Mesenchymal stem cell (in vitro differentiated cells and primary cell): ENCODE data around the gene FOXN1.
A peak's percentile ranks its signal among the peaks of the same experiment; 100 is the strongest.

ENCODE experiments used
- DNase-seq: peaks from one replicate; pipeline ENCODE4 v3.0.0-alpha.2; 2013
- H2AFZ ChIP-seq: one replicate; pipeline ENCODE4 v1.6.1; 2013; ENCODE audit warnings: low read depth, mild to moderate bottlenecking, control low read depth, inconsistent platforms, low read length, moderate library complexity
- H2AK5ac ChIP-seq: 2 replicates; pipeline ENCODE4 v1.6.1; 2013; ENCODE audit warnings: low read length, moderate library complexity, mild to moderate bottlenecking, inconsistent platforms; ENCODE audit not compliant: severe bottlenecking
- H2BK120ac ChIP-seq: one replicate; pipeline ENCODE4 v1.6.1; 2013; ENCODE audit warnings: low read depth, mild to moderate bottlenecking, inconsistent platforms, low read length, moderate library complexity
- H2BK12ac ChIP-seq, 2 experiments: one replicate each; pipeline ENCODE4 v1.6.1; 2013; ENCODE audit warnings: inconsistent platforms in 2 of 2, low read length in 2 of 2, mild to moderate bottlenecking in 2 of 2, moderate library complexity in 2 of 2, control low read depth in 1 of 2
- H2BK15ac ChIP-seq: one replicate; pipeline ENCODE4 v1.6.1; 2013; ENCODE audit warnings: mild to moderate bottlenecking, low read depth, inconsistent platforms; ENCODE audit not compliant: poor library complexity, severe bottlenecking
- H2BK5ac ChIP-seq: 2 replicates; pipeline ENCODE4 v1.6.1; 2013; ENCODE audit warnings: low read depth, mild to moderate bottlenecking, low read length, control low read depth, inconsistent platforms; ENCODE audit not compliant: poor library complexity, severe bottlenecking
- H3K14ac ChIP-seq, 2 experiments: one replicate each; pipeline ENCODE4 v1.6.1; 2013; ENCODE audit warnings: inconsistent platforms in 2 of 2, low read length in 2 of 2, control low read depth in 1 of 2, mild to moderate bottlenecking in 1 of 2, moderate library complexity in 1 of 2
- H3K18ac ChIP-seq, 2 experiments: one replicate each; pipeline ENCODE4 v1.6.1; 2013; ENCODE audit warnings: inconsistent platforms in 2 of 2, low read length in 2 of 2, control low read depth in 1 of 2, low read depth in 1 of 2, mild to moderate bottlenecking in 1 of 2
- H3K23ac ChIP-seq, 2 experiments: one replicate each; pipeline ENCODE4 v1.6.1; 2013; ENCODE audit warnings: inconsistent platforms in 2 of 2, low read length in 2 of 2, mild to moderate bottlenecking in 2 of 2, moderate library complexity in 2 of 2, control low read depth in 1 of 2
- H3K27ac ChIP-seq: 2 replicates; pipeline ENCODE4 v1.5.1; 2013; ENCODE audit warnings: mild to moderate bottlenecking, moderate library complexity, low read length, control low read depth, inconsistent platforms; ENCODE audit not compliant: poor library complexity, severe bottlenecking
- H3K27me3 ChIP-seq, 2 experiments: 2 replicates each; pipeline versions ENCODE4 v1.6.1 to v1.7.0; 2013; ENCODE audit warnings: low read length in 2 of 2, mild to moderate bottlenecking in 2 of 2, moderate library complexity in 2 of 2, control low read depth in 1 of 2, inconsistent platforms in 1 of 2; ENCODE audit not compliant: control insufficient read depth in 1 of 2, insufficient read depth in 1 of 2
- H3K36me3 ChIP-seq, 2 experiments: 2 replicates each; pipeline versions ENCODE4 v1.6.1 to v1.7.0; 2013; ENCODE audit warnings: low read length in 2 of 2, control low read depth in 1 of 2, inconsistent platforms in 1 of 2, low read depth in 1 of 2, mild to moderate bottlenecking in 1 of 2; ENCODE audit not compliant: insufficient read depth in 2 of 2, control insufficient read depth in 1 of 2
- H3K4ac ChIP-seq, 2 experiments: one replicate each; pipeline ENCODE4 v1.6.1; 2013; ENCODE audit warnings: inconsistent platforms in 2 of 2, low read length in 2 of 2, mild to moderate bottlenecking in 2 of 2, moderate library complexity in 2 of 2, control low read depth in 1 of 2, low read depth in 1 of 2
- H3K4me1 ChIP-seq: 2 replicates; pipeline ENCODE4 v1.6.1; 2013; ENCODE audit warnings: low read depth, low read length, control low read depth; ENCODE audit not compliant: control insufficient read depth, insufficient read depth
- H3K4me2 ChIP-seq: 2 replicates; pipeline ENCODE4 v1.6.1; 2013; ENCODE audit warnings: low read length, mild to moderate bottlenecking, inconsistent platforms; ENCODE audit not compliant: poor library complexity, severe bottlenecking
- H3K4me3 ChIP-seq, 2 experiments: 2 replicates each; pipeline versions ENCODE4 v1.5.1 to v1.7.0; 2013; ENCODE audit warnings: low read length in 2 of 2, mild to moderate bottlenecking in 2 of 2, control low read depth in 1 of 2, low read depth in 1 of 2; ENCODE audit not compliant: insufficient read depth in 1 of 2
- H3K79me1 ChIP-seq: replicated peaks from 2 replicates; pipeline ENCODE4 v1.6.1; 2013; ENCODE audit warnings: mild to moderate bottlenecking, control low read depth, low read length, inconsistent platforms; ENCODE audit not compliant: poor library complexity, severe bottlenecking
- H3K9ac ChIP-seq: 2 replicates; pipeline ENCODE4 v1.7.0; 2013; ENCODE audit warnings: mild to moderate bottlenecking, low read length, moderate library complexity
- H3K9me3 ChIP-seq: 2 replicates; pipeline ENCODE4 v1.7.0; 2013; ENCODE audit warnings: mild to moderate bottlenecking, low read length; ENCODE audit not compliant: control insufficient read depth
- H4K8ac ChIP-seq: one replicate; pipeline ENCODE4 v1.6.1; 2013; ENCODE audit warnings: inconsistent platforms, mild to moderate bottlenecking, low read length, moderate library complexity
- H4K91ac ChIP-seq: one replicate; pipeline ENCODE4 v1.6.1; 2013; ENCODE audit warnings: mild to moderate bottlenecking, low read length, inconsistent platforms
- WGBS: methylation state at CpG from one replicate; pipeline ENCODE4 v1.1.7; 2013; ENCODE audit warnings: mixed read lengths; 5-methylcytosine and 5-hydroxymethylcytosine counted together

The FOXN1 gene

DNA sequence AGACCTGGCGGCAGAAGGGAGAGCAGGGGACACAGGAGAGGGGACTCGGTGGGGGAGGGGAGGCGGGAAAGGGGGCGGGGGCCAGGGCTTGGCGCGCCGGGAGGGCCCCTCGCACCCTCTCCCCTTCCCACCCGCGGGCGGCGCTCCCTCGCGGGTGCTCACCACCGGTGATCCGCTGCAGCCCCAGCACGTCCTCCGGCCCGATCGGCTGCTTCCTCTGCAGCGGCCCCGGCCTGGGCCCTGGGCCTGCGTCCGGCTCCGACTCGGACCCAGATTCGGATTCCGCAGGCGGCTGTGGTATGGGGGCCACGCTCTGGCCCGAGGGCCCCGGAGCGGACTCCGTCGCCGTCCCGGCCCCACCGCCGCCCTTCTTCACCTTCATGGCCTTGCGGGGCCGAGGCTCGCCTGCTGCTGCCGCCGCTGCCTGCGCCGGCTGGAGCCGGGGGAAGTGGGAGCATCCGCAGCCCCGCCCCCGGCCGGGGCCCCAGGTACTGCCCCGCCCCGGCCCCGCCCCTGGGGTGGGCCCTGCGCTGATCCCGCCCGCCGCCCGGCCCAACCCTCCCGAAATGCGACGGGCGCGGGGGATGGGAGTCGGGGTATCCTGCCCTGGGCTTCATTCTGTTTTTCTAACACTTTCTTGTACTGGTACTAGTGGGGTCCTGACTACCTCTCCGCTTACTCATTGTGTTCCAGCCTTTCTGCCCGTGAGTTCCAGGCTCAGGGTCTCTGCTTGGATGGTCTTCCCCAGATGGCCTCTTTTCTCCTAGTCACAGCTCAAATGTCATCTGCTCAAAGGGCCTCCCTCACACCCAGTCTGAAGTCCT is 46.2 kb downstream of the FOXN1 start, which contains the start of gene UNC119:
Gene UNC119, minus strand, starts transcription at position 449 of the 824 bp plus-strand sequence. Its CDS starts 67 bp downstream, at position 382.
- Histone ChIP-seq H2BK15ac (peak within 1 kb of the TSS; percentile 86), H2BK5ac (no peak within 1 kb of the TSS), H3K4me2 (peak within 1 kb of the TSS; percentile 80), H2AK5ac (no peak within 1 kb of the TSS), H3K9ac (peak within 1 kb of the TSS; percentile 78), H4K91ac (no peak within 1 kb of the TSS), H3K9me3 (no peaks in the 10 kb centered on the region), H3K79me1 (peaks cover 31% of the 10 kb centered on the region), H3K14ac (peak within 1 kb of the TSS in 1 of 2 experiments; percentile 36), H3K27ac (peak within 1 kb of the TSS; percentile 10), H3K18ac (peak within 1 kb of the TSS; percentile 37 to 63), H3K23ac (no peak within 1 kb of the TSS), H3K27me3 (no peaks in the 10 kb centered on the region), H2BK120ac (no peak within 1 kb of the TSS), H3K36me3 (peaks cover 36 to 47% of the 10 kb centered on the region in 2 experiments), H3K4me1 (peaks cover 12% of the 10 kb centered on the region), H4K8ac (peak within 1 kb of the TSS; percentile 69), H3K4me3 (peak within 1 kb of the TSS; percentile 80 to 81), H2BK12ac (no peak within 1 kb of the TSS), H2AFZ (peak within 1 kb of the TSS; percentile 65), H3K4ac (peak within 1 kb of the TSS in 1 of 2 experiments; percentile 40)
- DNase-seq: peak; percentile 65
- WGBS: 1% methylated on average over 48 of the region's 67 CpGs

DNA sequence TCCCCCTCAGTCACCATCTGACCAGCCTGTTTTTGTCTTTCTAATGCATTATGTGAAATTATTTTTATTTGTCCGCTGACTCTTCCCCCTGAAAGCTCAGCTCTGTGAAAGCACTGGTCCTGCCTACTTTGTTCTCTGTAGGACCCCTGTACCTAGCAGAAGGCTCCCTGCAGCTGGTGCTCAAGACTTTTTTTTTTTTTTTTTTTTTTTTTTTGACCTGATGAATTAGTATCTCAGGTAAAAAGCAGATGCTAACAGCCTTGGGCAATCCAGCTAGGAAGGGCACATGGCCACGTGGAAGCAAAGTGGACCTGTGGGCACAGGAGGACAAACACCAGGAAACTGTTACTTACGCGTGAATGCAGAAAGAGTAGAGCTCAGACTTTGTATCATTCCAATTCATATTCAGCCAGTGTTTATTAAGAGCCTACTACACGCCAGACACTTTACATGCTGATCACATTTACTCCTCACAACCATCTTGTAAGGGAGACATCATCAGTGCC is 46.9 kb downstream of the FOXN1 start:
- Histone ChIP-seq H3K36me3 (peaks cover 33 to 50% of the 10 kb centered on the region in 2 experiments), H3K4me3 (peak overlapping the region in 1 of 2 experiments; percentile 69), H3K9me3 (no peaks in the 10 kb centered on the region), H2BK5ac (no peak overlapping the region), H3K4me1 (peaks cover 12% of the 10 kb centered on the region), H2BK120ac (no peak overlapping the region), H3K18ac (peak overlapping the region in 1 of 2 experiments; percentile 37), H3K27ac (no peak overlapping the region), H3K79me1 (peaks cover 28% of the 10 kb centered on the region), H2AK5ac (no peak overlapping the region), H3K27me3 (no peaks in the 10 kb centered on the region), H4K8ac (peak overlapping the region; percentile 32), H3K4me2 (peak overlapping the region; percentile 61), H3K23ac (no peak overlapping the region), H2AFZ (no peak overlapping the region), H3K9ac (peak overlapping the region; percentile 46), H4K91ac (no peak overlapping the region), H2BK12ac (no peak overlapping the region), H3K14ac (no peak overlapping the region), H3K4ac (no peak overlapping the region), H2BK15ac (no peak overlapping the region)
- WGBS: 97% methylated on average over 5 of the region's 5 CpGs
- no peak for DNase-seq

DNA sequence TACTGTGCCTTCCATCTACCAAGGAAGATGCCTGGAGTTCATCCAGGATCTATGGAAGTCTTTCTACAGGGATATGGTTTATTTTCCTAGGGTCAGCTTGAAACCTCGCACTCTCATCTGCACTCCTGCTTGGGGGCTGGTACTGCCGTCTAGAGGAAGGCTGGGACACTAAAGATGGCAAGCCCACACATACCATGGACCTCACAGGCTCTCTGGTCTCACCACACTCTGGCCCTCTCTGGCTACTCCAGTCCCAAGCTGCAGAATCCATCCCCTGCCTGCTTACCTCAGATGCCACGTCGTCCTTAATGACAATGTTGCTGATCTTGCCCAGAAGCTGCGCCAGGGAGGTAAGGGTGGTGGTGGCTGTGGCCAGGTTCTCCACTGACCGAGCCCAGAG is 48.4 kb downstream of the FOXN1 start:
- no peak overlapping the region for H2AK5ac ChIP-seq
- H4K8ac ChIP-seq: no peak overlapping the region
- no peak for DNase-seq

DNA sequence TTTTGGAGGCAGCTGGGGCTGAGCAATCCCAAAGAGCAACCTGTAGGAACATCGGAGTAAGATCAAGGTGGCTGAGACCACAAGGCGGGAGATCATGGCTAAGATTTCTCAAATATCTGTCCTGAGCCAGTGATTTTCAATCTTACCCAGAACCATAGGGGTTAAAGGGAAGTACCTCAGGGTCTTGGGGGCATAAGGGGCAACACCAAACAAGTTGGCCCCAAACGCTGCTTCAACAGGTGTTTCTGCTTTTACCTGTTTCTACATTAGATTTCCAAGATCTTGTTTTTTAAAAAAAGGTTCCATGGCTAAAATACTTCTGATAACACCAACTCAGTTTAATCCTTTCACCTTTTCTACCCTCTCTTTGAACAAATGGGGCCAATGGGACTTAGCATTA is 48.9 kb downstream of the FOXN1 start:
- Histone ChIP-seq H3K9ac (no peak overlapping the region), H3K14ac (no peak overlapping the region), H3K27me3 (no peaks in the 10 kb centered on the region), H3K4me1 (peaks cover 9% of the 10 kb centered on the region), H3K79me1 (peaks cover 22% of the 10 kb centered on the region), H2AK5ac (no peak overlapping the region), H2BK12ac (no peak overlapping the region), H3K36me3 (peaks cover 41 to 63% of the 10 kb centered on the region in 2 experiments), H2BK15ac (no peak overlapping the region), H3K9me3 (no peaks in the 10 kb centered on the region), H3K4ac (no peak overlapping the region), H2BK5ac (no peak overlapping the region), H3K4me3 (no peak overlapping the region), H4K8ac (no peak overlapping the region), H4K91ac (no peak overlapping the region), H3K23ac (no peak overlapping the region), H3K18ac (no peak overlapping the region), H2BK120ac (no peak overlapping the region), H3K27ac (no peak overlapping the region), H3K4me2 (no peak overlapping the region), H2AFZ (no peak overlapping the region)
- no peak for DNase-seq
- 91% methylated on average over 2 of the region's 3 CpGs for WGBS

More for the DNA sequence above, 48.4 kb downstream of the FOXN1 start:
- Histone ChIP-seq H3K4me1 (peaks cover 10% of the 10 kb centered on the region), H3K9me3 (no peaks in the 10 kb centered on the region), H2BK12ac (no peak overlapping the region), H2BK15ac (no peak overlapping the region), H3K4me2 (no peak overlapping the region), H3K14ac (no peak overlapping the region), H3K27ac (no peak overlapping the region), H2BK120ac (no peak overlapping the region), H4K91ac (no peak overlapping the region), H3K36me3 (peaks cover 37 to 59% of the 10 kb centered on the region in 2 experiments), H3K79me1 (peaks cover 22% of the 10 kb centered on the region), H2AFZ (no peak overlapping the region), H3K4me3 (no peak overlapping the region), H3K9ac (no peak overlapping the region), H3K27me3 (no peaks in the 10 kb centered on the region), H3K18ac (no peak overlapping the region), H3K4ac (no peak overlapping the region), H3K23ac (no peak overlapping the region), H2BK5ac (no peak overlapping the region)
- WGBS: 87% methylated on average over 6 of the region's 6 CpGs
